ENCODE measurements around the gene ZNF165. TPM values are rescaled to one million over a fixed set of nuclear protein-coding genes. Genes with fewer than 3 reads are reported as not detected.
"Not testable (repeated sequence)": the region's sequence is repeated elsewhere in the genome, so short reads cannot be mapped to it uniquely, and the experiment has no call there.

Gene ZNF165
- total RNA-seq, 2 experiments from 2014 or later: 2.6 to 3.1 TPM

GRCh38 chr6:28117386-28118050 is 37.1 kb downstream of the ZNF165 start:
- Histone ChIP-seq H2AFZ (ENCODE audit: low read length) (no peak overlapping the region), H4K20me1 (ENCODE audit: insufficient read depth, low read length) (no peaks in the 10 kb centered on the region), H3K4me1 (ENCODE audit: insufficient read depth, low read length, poor library complexity, severe bottlenecking) (no peaks in the 10 kb centered on the region), H3K4me2 (ENCODE audit: low read length) (no peak overlapping the region), H3K9me2 (ENCODE audit: insufficient read depth, low read length) (no peaks in the 10 kb centered on the region), H3K79me2 (ENCODE audit: insufficient read depth, low read depth, low read length) (no peaks in the 10 kb centered on the region), H3K9me3 (ENCODE audit: low read length) (no peaks in the 10 kb centered on the region), H3K4me3 (ENCODE audit: low read depth, low read length, poor library complexity, severe bottlenecking) (no peak overlapping the region), H3K36me3 (ENCODE audit: insufficient read depth, low read length) (peaks cover 78% of the 10 kb centered on the region), H3K27ac (ENCODE audit: low read depth, low read length, poor library complexity, severe bottlenecking) (no peak overlapping the region)
- ChIA-PET CTCF (ENCODE audit: unreplicated experiment) (no interaction called here), POLR2A (interaction anchor here (0.8 kb wide), 1 partner anchor 223 kb away, joined by 3 read pairs; no protein-coding TSS in a partner anchor)
- no TSS peak for BruUV-seq (replicated peaks)
- TF ChIP-seq CTCF (conservative IDR thresholded peaks at IDR 0.05; ENCODE audit: low read length) (peak; percentile 21; the same call in 1 of the 2 replicates), EZH2phosphoT487 (IDR thresholded peaks at IDR 0.05; ENCODE audit: borderline replicate concordance, low read depth, low read length) (no peak)
- DNase-seq (ENCODE audit: low spot score): no peak
- intact Hi-C loops (cut with micrococcal nuclease; ENCODE audit: unreplicated experiment): no loop called here

GRCh38 chr6:28118217-28118616 is 37.8 kb downstream of the ZNF165 start:
- Histone ChIP-seq H3K9me2 (ENCODE audit: insufficient read depth, low read length) (no peaks in the 10 kb centered on the region), H3K36me3 (ENCODE audit: insufficient read depth, low read length) (peaks cover 85% of the 10 kb centered on the region), H3K79me2 (ENCODE audit: insufficient read depth, low read depth, low read length) (peaks cover 4% of the 10 kb centered on the region; the same call in 1 of the 2 replicates), H2AFZ (ENCODE audit: low read length) (no peak overlapping the region), H3K9me3 (ENCODE audit: low read length) (no peaks in the 10 kb centered on the region), H3K27ac (ENCODE audit: low read depth, low read length, poor library complexity, severe bottlenecking) (no peak overlapping the region), H3K4me3 (ENCODE audit: low read depth, low read length, poor library complexity, severe bottlenecking) (no peak overlapping the region), H3K4me1 (ENCODE audit: insufficient read depth, low read length, poor library complexity, severe bottlenecking) (no peaks in the 10 kb centered on the region), H3K4me2 (ENCODE audit: low read length) (no peak overlapping the region), H4K20me1 (ENCODE audit: insufficient read depth, low read length) (no peaks in the 10 kb centered on the region)
- no peak for TF ChIP-seq EZH2phosphoT487 (IDR thresholded peaks at IDR 0.05; ENCODE audit: borderline replicate concordance, low read depth, low read length)
- TF ChIP-seq CTCF (conservative IDR thresholded peaks at IDR 0.05; ENCODE audit: low read length): no peak
- BruUV-seq (replicated peaks): no TSS peak
- CTCF ChIA-PET (ENCODE audit: unreplicated experiment): no interaction called here
- intact Hi-C loops (cut with micrococcal nuclease; ENCODE audit: unreplicated experiment): no loop called here
- POLR2A ChIA-PET: no interaction called here
- no peak for DNase-seq (ENCODE audit: low spot score)

- Histone ChIP-seq H3K9me3 (ENCODE audit: low read length) (no peaks in the 10 kb centered on the region), H3K9me2 (ENCODE audit: insufficient read depth, low read length) (no peaks in the 10 kb centered on the region), H3K79me2 (ENCODE audit: insufficient read depth, low read depth, low read length) (peaks cover 38% of the 10 kb centered on the region; the same call in 1 of the 2 replicates), H4K20me1 (ENCODE audit: insufficient read depth, low read length) (peaks cover 5% of the 10 kb centered on the region; the same call in 1 of the 2 replicates), H3K4me3 (ENCODE audit: low read depth, low read length, poor library complexity, severe bottlenecking) (no peak overlapping the region), H2AFZ (ENCODE audit: low read length) (no peak overlapping the region), H3K36me3 (ENCODE audit: insufficient read depth, low read length) (peaks cover 79% of the 10 kb centered on the region), H3K27ac (ENCODE audit: low read depth, low read length, poor library complexity, severe bottlenecking) (no peak overlapping the region), H3K4me1 (ENCODE audit: insufficient read depth, low read length, poor library complexity, severe bottlenecking) (peaks cover 27% of the 10 kb centered on the region), H3K4me2 (ENCODE audit: low read length) (no peak overlapping the region)
- no TSS peak for BruUV-seq (replicated peaks)
- ChIA-PET CTCF (ENCODE audit: unreplicated experiment) (no interaction called here), POLR2A (no interaction called here)
- intact Hi-C loops (cut with micrococcal nuclease; ENCODE audit: unreplicated experiment): no loop called here
- DNase-seq (ENCODE audit: low spot score): no peak
- TF ChIP-seq CTCF (conservative IDR thresholded peaks at IDR 0.05; ENCODE audit: low read length): no peak
- TF ChIP-seq EZH2phosphoT487 (IDR thresholded peaks at IDR 0.05; ENCODE audit: borderline replicate concordance, low read depth, low read length): no peak
Observed at GRCh38 chr6:28121876-28122275, 41.5 kb downstream of the ZNF165 start.

- H3K4me2 ChIP-seq (ENCODE audit: low read length); H3K27ac ChIP-seq (ENCODE audit: low read depth, low read length, poor library complexity, severe bottlenecking); H2AFZ ChIP-seq (ENCODE audit: low read length); H4K20me1 ChIP-seq (ENCODE audit: insufficient read depth, low read length); CTCF ChIA-PET (ENCODE audit: unreplicated experiment); intact Hi-C loops (cut with micrococcal nuclease; ENCODE audit: unreplicated experiment); H3K4me3 ChIP-seq (ENCODE audit: low read depth, low read length, poor library complexity, severe bottlenecking); DNase-seq (ENCODE audit: low spot score); H3K9me3 ChIP-seq (ENCODE audit: low read length); H3K9me2 ChIP-seq (ENCODE audit: insufficient read depth, low read length): not testable (repeated sequence)
- POLR2A ChIA-PET: interaction anchor here (4.5 kb wide), 1 partner anchor 18 kb away, joined by 64 read pairs; the partner anchor contains the start of gene ZKSCAN8
- TSS peak; percentile 21 for BruUV-seq (replicated peaks)
- H3K4me1 ChIP-seq (ENCODE audit: insufficient read depth, low read length, poor library complexity, severe bottlenecking): peaks cover 28% of the 10 kb centered on the region
- H3K79me2 ChIP-seq (ENCODE audit: insufficient read depth, low read depth, low read length): peaks cover 42% of the 10 kb centered on the region
- peaks cover 79% of the 10 kb centered on the region for H3K36me3 ChIP-seq (ENCODE audit: insufficient read depth, low read length)
Observed at GRCh38 chr6:28122283-28122682, 41.9 kb downstream of the ZNF165 start.

Data from OCI-LY7 (cell line).